HCT116 (cell line): Measurements from ENCODE around the gene RNF11.

ENCODE experiments used
- CEBPB ChIP-seq: IDR thresholded peaks from 2 replicates; pipeline ENCODE4 v1.6.1; 2012; ENCODE audit warnings: low read depth
- EZH2phosphoT487 ChIP-seq: fragments of 200-600 bp; IDR thresholded peaks from 2 replicates; pipeline ENCODE4 v1.6.1; 2018; ENCODE audit warnings: antibody characterized with exemption, borderline replicate concordance
- FOSL1 ChIP-seq: IDR thresholded peaks from 2 replicates; pipeline ENCODE4 v1.6.1; 2012; ENCODE audit warnings: low read depth
- POLR2A ChIP-seq: IDR thresholded peaks from 2 replicates; pipeline ENCODE4 v1.7.0; 2011; ENCODE audit warnings: borderline replicate concordance; ENCODE audit not compliant: insufficient read depth, insufficient read length; ENCODE audit errors: extremely low read depth
- POLR2AphosphoS5 ChIP-seq: IDR thresholded peaks from 2 replicates; pipeline ENCODE4 v1.6.1; 2011; ENCODE audit warnings: mild to moderate bottlenecking, low read depth, low read length, moderate library complexity
- RAD21 ChIP-seq: IDR thresholded peaks from 2 replicates; pipeline ENCODE4 v1.6.1; 2012; ENCODE audit warnings: low read depth, mild to moderate bottlenecking
- SRF ChIP-seq: IDR thresholded peaks from 2 replicates; pipeline ENCODE4 v1.6.1; 2012; ENCODE audit warnings: low read depth
- TCF7L2 ChIP-seq: IDR thresholded peaks from 2 replicates; pipeline ENCODE4 v1.7.0; 2011; ENCODE audit warnings: borderline replicate concordance, inconsistent platforms; ENCODE audit not compliant: insufficient read depth, insufficient read length; ENCODE audit errors: extremely low read depth
- YY1 ChIP-seq: IDR thresholded peaks from 2 replicates; pipeline ENCODE4 v1.6.1; 2011; ENCODE audit warnings: low read length, low read depth, moderate library complexity, mild to moderate bottlenecking; ENCODE audit not compliant: insufficient replicate concordance; ENCODE audit errors: extremely low read depth
- ZNF274 ChIP-seq: fragments of 200-500 bp; sonication (Bioruptor generic); IDR thresholded peaks from 2 replicates; pipeline ENCODE4 v1.6.1; 2014; ENCODE audit warnings: mild to moderate bottlenecking, low read depth, low read length, inconsistent platforms
- TF ChIP-seq, protein P1 (sequence below), 3 experiments: fragments of 200-600 bp in 1 of 3; sonication (generic) in 1 of 3; IDR thresholded peaks in 2 of 3; conservative IDR thresholded peaks in 1 of 3; 2 replicates each; pipeline ENCODE4 v1.5.1; 2012 to 2017; ENCODE audit warnings: low read depth in 2 of 3, low read length in 2 of 3, antibody characterized with exemption in 1 of 3, borderline replicate concordance in 1 of 3, control low read depth in 1 of 3, mild to moderate bottlenecking in 1 of 3, mixed read lengths in 1 of 3, mixed run types in 1 of 3, moderate library complexity in 1 of 3; ENCODE audit not compliant: insufficient read depth in 1 of 3
- TF ChIP-seq, protein P2 (sequence below): IDR thresholded peaks from 2 replicates; pipeline ENCODE4 v1.6.1; 2012
- TF ChIP-seq, protein P3 (sequence below): IDR thresholded peaks from 2 replicates; pipeline ENCODE4 v1.6.1; 2012
- TF ChIP-seq, protein P4 (sequence below): IDR thresholded peaks from 2 replicates; pipeline ENCODE4 v1.6.1; 2011; ENCODE audit warnings: mild to moderate bottlenecking, low read length, moderate library complexity; ENCODE audit not compliant: insufficient replicate concordance; ENCODE audit errors: extremely low read depth

DNA sequence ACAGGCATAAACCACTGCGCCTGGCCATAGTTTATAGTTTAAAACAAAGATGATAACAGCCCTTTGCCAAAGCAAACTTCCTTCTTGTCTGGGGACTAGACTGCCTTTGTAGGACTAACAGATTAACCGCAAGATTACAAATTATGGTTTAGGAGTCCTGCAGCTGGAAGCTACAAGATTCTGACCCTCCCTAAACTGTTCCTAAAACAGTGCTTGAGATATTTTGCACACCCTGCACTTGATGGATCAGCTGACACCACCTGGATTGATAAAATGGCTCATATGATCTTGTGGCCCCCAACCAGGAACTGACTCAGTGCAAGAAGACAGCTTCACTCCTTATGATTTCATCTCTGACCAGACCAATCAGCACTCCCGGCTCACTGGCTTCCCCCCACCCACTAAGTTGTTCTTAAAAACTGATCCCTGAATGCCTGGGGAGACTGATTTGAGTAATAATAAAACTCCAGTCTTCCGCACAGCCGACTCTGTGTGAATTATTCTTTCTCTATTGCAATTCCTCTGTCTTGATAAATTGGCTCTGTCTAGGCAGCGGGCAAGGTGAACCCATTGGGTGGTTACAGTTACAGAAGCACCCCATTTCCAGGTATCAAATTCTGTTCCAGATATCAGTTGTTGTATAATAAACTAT is 13.8 kb upstream of the RNF11 start:
- TF ChIP-seq CEBPB (no peak), RAD21 (no peak), POLR2A (no peak), POLR2AphosphoS5 (no peak), ZNF274 (no peak), SRF (no peak), YY1 (no peak), TCF7L2 (no peak), FOSL1 (no peak), EZH2phosphoT487 (no peak)
- TF ChIP-seq, protein P1, sequence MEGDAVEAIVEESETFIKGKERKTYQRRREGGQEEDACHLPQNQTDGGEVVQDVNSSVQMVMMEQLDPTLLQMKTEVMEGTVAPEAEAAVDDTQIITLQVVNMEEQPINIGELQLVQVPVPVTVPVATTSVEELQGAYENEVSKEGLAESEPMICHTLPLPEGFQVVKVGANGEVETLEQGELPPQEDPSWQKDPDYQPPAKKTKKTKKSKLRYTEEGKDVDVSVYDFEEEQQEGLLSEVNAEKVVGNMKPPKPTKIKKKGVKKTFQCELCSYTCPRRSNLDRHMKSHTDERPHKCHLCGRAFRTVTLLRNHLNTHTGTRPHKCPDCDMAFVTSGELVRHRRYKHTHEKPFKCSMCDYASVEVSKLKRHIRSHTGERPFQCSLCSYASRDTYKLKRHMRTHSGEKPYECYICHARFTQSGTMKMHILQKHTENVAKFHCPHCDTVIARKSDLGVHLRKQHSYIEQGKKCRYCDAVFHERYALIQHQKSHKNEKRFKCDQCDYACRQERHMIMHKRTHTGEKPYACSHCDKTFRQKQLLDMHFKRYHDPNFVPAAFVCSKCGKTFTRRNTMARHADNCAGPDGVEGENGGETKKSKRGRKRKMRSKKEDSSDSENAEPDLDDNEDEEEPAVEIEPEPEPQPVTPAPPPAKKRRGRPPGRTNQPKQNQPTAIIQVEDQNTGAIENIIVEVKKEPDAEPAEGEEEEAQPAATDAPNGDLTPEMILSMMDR (IDR thresholded peaks at IDR 0.05 in 2 of 3, conservative IDR thresholded peaks at IDR 0.05 in 1 of 3; ENCODE audit: borderline replicate concordance in 1 of 3, insufficient read depth in 1 of 3, low read depth in 2 of 3, low read length in 2 of 3), result no peak
- TF ChIP-seq, protein P2, sequence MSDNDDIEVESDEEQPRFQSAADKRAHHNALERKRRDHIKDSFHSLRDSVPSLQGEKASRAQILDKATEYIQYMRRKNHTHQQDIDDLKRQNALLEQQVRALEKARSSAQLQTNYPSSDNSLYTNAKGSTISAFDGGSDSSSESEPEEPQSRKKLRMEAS, result no peak
- TF ChIP-seq, protein P3, sequence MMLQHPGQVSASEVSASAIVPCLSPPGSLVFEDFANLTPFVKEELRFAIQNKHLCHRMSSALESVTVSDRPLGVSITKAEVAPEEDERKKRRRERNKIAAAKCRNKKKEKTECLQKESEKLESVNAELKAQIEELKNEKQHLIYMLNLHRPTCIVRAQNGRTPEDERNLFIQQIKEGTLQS, result no peak
- TF ChIP-seq, protein P4, sequence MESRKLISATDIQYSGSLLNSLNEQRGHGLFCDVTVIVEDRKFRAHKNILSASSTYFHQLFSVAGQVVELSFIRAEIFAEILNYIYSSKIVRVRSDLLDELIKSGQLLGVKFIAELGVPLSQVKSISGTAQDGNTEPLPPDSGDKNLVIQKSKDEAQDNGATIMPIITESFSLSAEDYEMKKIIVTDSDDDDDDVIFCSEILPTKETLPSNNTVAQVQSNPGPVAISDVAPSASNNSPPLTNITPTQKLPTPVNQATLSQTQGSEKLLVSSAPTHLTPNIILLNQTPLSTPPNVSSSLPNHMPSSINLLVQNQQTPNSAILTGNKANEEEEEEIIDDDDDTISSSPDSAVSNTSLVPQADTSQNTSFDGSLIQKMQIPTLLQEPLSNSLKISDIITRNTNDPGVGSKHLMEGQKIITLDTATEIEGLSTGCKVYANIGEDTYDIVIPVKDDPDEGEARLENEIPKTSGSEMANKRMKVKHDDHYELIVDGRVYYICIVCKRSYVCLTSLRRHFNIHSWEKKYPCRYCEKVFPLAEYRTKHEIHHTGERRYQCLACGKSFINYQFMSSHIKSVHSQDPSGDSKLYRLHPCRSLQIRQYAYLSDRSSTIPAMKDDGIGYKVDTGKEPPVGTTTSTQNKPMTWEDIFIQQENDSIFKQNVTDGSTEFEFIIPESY, result no peak
